A549 (cell line): ENCODE data around the gene SLCO4C1. TPM values are rescaled to one million over a fixed set of nuclear protein-coding genes. Genes with fewer than 3 reads are reported as not detected.

Experiments
- ATAC-seq, 2 experiments: fragments of 200-7000 bp in 1 of 2; fragments of >200 bp in 1 of 2; cut with Nextera tagmentation in 1 of 2; cut with Tn5 transposase in 1 of 2; 3 replicates each; pipeline versions ENCODE4 v1.8.0 to v1.9.1; 2018 to 2020; ENCODE audit warnings: mild to moderate bottlenecking in 1 of 2, moderate library complexity in 1 of 2
- CTCF ChIA-PET: fragments of 300-600 bp; sonication (Branson Sonifier 250); formaldehyde crosslinking; extraction: SDS; loops from one replicate; lab custom pipeline; 2021; ENCODE audit warnings: antibody characterized with exemption, inconsistent platforms; lab: Yijun Ruan, JAX
- POLR2A ChIA-PET: fragments of 350-600 bp; formaldehyde crosslinking; extraction: SDS; loops from one replicate; lab custom pipeline; 2021; ENCODE audit warnings: antibody characterized with exemption, inconsistent platforms; lab: Yijun Ruan, JAX
- DNase-seq, 2 experiments: peaks; one replicate each; pipeline versions ENCODE4 v3.0.0 to v3.0.0-alpha.2; 2011 to 2016; ENCODE audit warnings: low read depth in 1 of 2, low spot score in 1 of 2
- FAIRE-seq: peaks from 2 replicates; lab custom pipeline; 2011; peaks lifted over from hg19 to GRCh38; lab: Jason Lieb, UNC
- H3K27ac ChIP-seq, 2 experiments: fragments of >200 bp; sonication (Bioruptor Twin); formaldehyde crosslinking; 3 replicates each; pipeline ENCODE4 v1.5.1; 2016 to 2017
- H3K4me1 ChIP-seq: fragments of >200 bp; sonication (Bioruptor Twin); formaldehyde crosslinking; 3 replicates; pipeline ENCODE4 v1.6.1; 2016
- H3K4me2 ChIP-seq: fragments of >200 bp; sonication (Bioruptor Twin); formaldehyde crosslinking; 3 replicates; pipeline ENCODE4 v1.6.1; 2016
- H3K4me3 ChIP-seq: fragments of >200 bp; sonication (Bioruptor Twin); formaldehyde crosslinking; 3 replicates; pipeline ENCODE4 v1.5.1; 2016
- H3K9me3 ChIP-seq: fragments of >200 bp; sonication (Bioruptor Twin); formaldehyde crosslinking; 3 replicates; pipeline ENCODE4 v1.6.1; 2016
- BHLHE40 ChIP-seq: IDR thresholded peaks from 2 replicates; pipeline ENCODE4 v1.6.1; 2012; ENCODE audit warnings: low read depth, low read length, inconsistent platforms
- CEBPB ChIP-seq, 2 experiments: fragments of >200 bp in 1 of 2; sonication (Bioruptor Twin) in 1 of 2; formaldehyde crosslinking in 1 of 2; IDR thresholded peaks; 2 replicates each; pipeline ENCODE4 v1.6.1; 2012 to 2016
- CHD2 ChIP-seq: fragments of 150-350 bp; IDR thresholded peaks from 2 replicates; pipeline ENCODE4 v1.6.1; 2014; ENCODE audit warnings: low read length; ENCODE audit not compliant: partially characterized antibody
- GATA3 ChIP-seq: IDR thresholded peaks from 2 replicates; pipeline ENCODE4 v1.6.1; 2012; ENCODE audit warnings: borderline replicate concordance
- HOXA7 ChIP-seq: fragments of 250-450 bp; sonication (Bioruptor Pico); IDR thresholded peaks from 2 replicates; pipeline ENCODE4 v1.5.0; 2020; ENCODE audit warnings: mild to moderate bottlenecking, moderate library complexity
- HOXB13 ChIP-seq: fragments of 250-450 bp; sonication (Bioruptor Pico); IDR thresholded peaks from 2 replicates; pipeline ENCODE4 v1.5.0; 2020; ENCODE audit warnings: low read depth, mild to moderate bottlenecking, moderate library complexity
- KDM1A ChIP-seq: fragments of 200-600 bp; sonication (generic); IDR thresholded peaks from 2 replicates; pipeline ENCODE4 v1.6.1; 2016; ENCODE audit warnings: low read depth, mild to moderate bottlenecking
- NPAS2 ChIP-seq: fragments of 250-450 bp; sonication (Bioruptor Pico); IDR thresholded peaks from 2 replicates; pipeline ENCODE4 v1.8.0; 2022; ENCODE audit warnings: mild to moderate bottlenecking, moderate library complexity, borderline replicate concordance
- PHF8 ChIP-seq: fragments of 200-600 bp; sonication (generic); IDR thresholded peaks from 2 replicates; pipeline ENCODE4 v1.6.1; 2016; ENCODE audit warnings: low read depth, mild to moderate bottlenecking, antibody characterized with exemption, moderate library complexity, borderline replicate concordance
- POLR2AphosphoS2 ChIP-seq: conservative IDR thresholded peaks from 2 replicates; pipeline ENCODE4 v1.6.1; 2012; ENCODE audit warnings: low read length, improper control_type of control experiment, inconsistent platforms
- RARB ChIP-seq: fragments of 250-450 bp; sonication (Bioruptor Pico); IDR thresholded peaks from 2 replicates; pipeline ENCODE4 v1.8.0; 2021; ENCODE audit warnings: mild to moderate bottlenecking, moderate library complexity
- RFX5 ChIP-seq: fragments of 450-650 bp; IDR thresholded peaks from 2 replicates; pipeline ENCODE4 v1.7.1; 2014; ENCODE audit warnings: antibody characterized with exemption, mild to moderate bottlenecking, moderate library complexity
- RNF2 ChIP-seq: fragments of 200-600 bp; sonication (generic); IDR thresholded peaks from 2 replicates; pipeline ENCODE4 v1.6.1; 2016; ENCODE audit warnings: low read depth, mild to moderate bottlenecking, antibody characterized with exemption, moderate library complexity, borderline replicate concordance
- TFCP2L1 ChIP-seq: fragments of 250-450 bp; sonication (Bioruptor Pico); IDR thresholded peaks from 2 replicates; pipeline ENCODE4 v1.5.0; 2021; ENCODE audit warnings: mild to moderate bottlenecking
- ZFP36 ChIP-seq: fragments of 450-650 bp; IDR thresholded peaks from 2 replicates; pipeline ENCODE4 v1.6.1; 2014; ENCODE audit warnings: borderline replicate concordance; ENCODE audit not compliant: partially characterized antibody
- WGBS: methylation state at CpG from one replicate; pipeline ENCODE4 v1.1.6; 2017; ENCODE audit errors: missing lambda C conversion rate; 5-methylcytosine and 5-hydroxymethylcytosine counted together
- polyA plus RNA-seq, 4 experiments: library from polyadenylated mRNA; depleted of rRNA in 3 of 4; stranded (reverse); fragments of >200 nt; fragmentation: RNase III in 1 of 4; extraction: RNeasy Plus Mini Kit Qiagen cat#74134 plus additional on column Dnase treatment in 1 of 4; gene quantifications; 2 replicates in 3 of 4; 3 replicates in 1 of 4; pipeline ENCODE4 v1.2.3, GENCODE V29; 2011 to 2017
- TF ChIP-seq, protein P1 (sequence below): IDR thresholded peaks from 2 replicates; pipeline ENCODE4 v1.6.1; 2012
- TF ChIP-seq, protein P2 (sequence below): fragments of 450-650 bp; IDR thresholded peaks from 2 replicates; pipeline ENCODE4 v1.6.1; 2014; ENCODE audit warnings: antibody characterized with exemption
- TF ChIP-seq, protein P3 (sequence below): fragments of 200-600 bp; sonication (generic); IDR thresholded peaks from 2 replicates; pipeline ENCODE4 v1.6.1; 2016; ENCODE audit warnings: antibody characterized with exemption, mild to moderate bottlenecking, moderate library complexity
- TF ChIP-seq, protein P4 (sequence below): fragments of >200 bp; sonication (Bioruptor Twin); formaldehyde crosslinking; IDR thresholded peaks from 2 replicates; pipeline ENCODE4 v1.6.1; 2016
- TF ChIP-seq, protein P5 (sequence below): fragments of 150-350 bp; IDR thresholded peaks from 2 replicates; pipeline ENCODE4 v1.6.1; 2014; ENCODE audit warnings: low read depth, mild to moderate bottlenecking, low read length

SLCO4C1 gene
- polyA plus RNA-seq, 2 of the 4 experiments (the other 2 are of a cell fraction): 0.06 to 0.10 TPM

DNA sequence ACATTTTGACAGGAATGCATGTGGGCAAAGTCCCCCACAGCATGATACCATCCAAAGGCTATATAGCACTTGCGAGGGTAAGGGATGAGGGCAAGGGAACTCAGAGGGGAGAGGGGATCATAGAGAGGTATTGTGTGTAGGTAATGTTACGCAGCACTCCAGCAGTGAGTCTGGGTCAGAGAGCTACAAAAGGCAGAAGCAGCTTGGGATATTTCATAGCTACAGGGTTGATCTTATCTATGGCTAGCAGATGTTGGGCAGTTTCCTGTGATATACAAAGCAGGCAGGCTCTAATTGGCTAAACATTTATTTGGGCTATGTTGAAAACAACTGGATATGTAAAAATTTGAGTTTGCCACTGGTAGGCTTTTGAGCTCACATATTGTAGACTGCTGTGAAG is 17.8 kb upstream of the SLCO4C1 start:
- CTCF ChIA-PET: interaction anchor here (1.1 kb wide), 1 partner anchor 17 kb away, joined by 4 read pairs; no protein-coding TSS in a partner anchor
- no peak overlapping the region for H3K27ac ChIP-seq
- ATAC-seq (no peak), DNase-seq (no peak), FAIRE-seq (no peak)
- WGBS: 52% methylated on average over 2 of the region's 2 CpGs
- H3K4me2 ChIP-seq: no peak overlapping the region
- no peak for TF ChIP-seq BHLHE40
- no peak for TF ChIP-seq POLR2AphosphoS2
- TF ChIP-seq KDM1A: no peak
- no peak for TF ChIP-seq CEBPB (IDR thresholded peaks at IDR 0.05)
- no peak for TF ChIP-seq NPAS2 (CRISPR knock-in tag)
- TF ChIP-seq, protein P1, sequence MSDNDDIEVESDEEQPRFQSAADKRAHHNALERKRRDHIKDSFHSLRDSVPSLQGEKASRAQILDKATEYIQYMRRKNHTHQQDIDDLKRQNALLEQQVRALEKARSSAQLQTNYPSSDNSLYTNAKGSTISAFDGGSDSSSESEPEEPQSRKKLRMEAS: no peak
- no peak for TF ChIP-seq RFX5
- TF ChIP-seq CHD2: no peak
- TF ChIP-seq PHF8: no peak
- no peaks in the 10 kb centered on the region for H3K4me1 ChIP-seq
- POLR2A ChIA-PET: no interaction called here
- H3K9me3 ChIP-seq: no peaks in the 10 kb centered on the region
- no peak overlapping the region for H3K4me3 ChIP-seq

DNA sequence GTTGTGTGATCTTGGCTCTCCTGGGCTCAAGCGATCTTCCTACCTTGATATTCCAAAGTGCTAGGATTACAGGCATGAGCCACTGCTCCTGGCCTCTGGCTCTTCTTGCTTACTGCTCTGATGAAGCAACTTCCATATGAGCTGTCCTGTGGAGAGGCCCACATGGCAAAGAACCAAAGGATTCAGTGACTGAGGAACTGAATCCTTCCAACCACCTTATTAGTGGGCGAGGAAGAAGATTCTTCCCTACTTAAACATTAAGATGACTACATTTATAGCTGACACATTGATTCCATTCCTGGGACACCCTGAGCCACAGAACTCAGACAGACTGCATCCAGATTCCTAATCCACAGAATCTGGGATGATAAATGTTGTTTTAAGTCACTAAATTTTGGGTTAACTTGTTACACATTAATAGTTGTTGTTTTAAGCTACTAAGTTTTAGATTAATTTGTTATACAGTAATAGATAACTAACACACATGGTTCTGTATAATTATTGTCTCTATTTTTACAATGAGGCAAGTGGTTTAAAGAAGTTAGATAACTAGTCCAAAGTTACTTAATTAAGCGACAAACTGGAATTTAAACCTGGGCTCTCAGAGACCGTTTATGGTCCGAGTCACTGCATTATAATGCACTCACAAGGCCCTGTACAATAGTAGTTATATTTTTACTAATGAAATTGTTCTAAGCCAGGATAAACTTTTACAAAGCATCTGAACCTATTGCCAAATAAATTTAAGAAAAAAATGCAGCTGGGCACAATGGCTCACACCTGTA is 16.7 kb upstream of the SLCO4C1 start:
- Histone ChIP-seq H3K4me1 (no peaks in the 10 kb centered on the region), H3K4me2 (no peak overlapping the region), H3K4me3 (no peak overlapping the region), H3K9me3 (no peaks in the 10 kb centered on the region), H3K27ac (no peak overlapping the region)
- ChIA-PET CTCF (no interaction called here), POLR2A (no interaction called here)
- 38% methylated on average over 5 of the region's 5 CpGs for WGBS
- DNase-seq (no peak), FAIRE-seq (no peak), ATAC-seq (no peak)
- TF ChIP-seq HOXA7: no peak
- TF ChIP-seq, protein P2, sequence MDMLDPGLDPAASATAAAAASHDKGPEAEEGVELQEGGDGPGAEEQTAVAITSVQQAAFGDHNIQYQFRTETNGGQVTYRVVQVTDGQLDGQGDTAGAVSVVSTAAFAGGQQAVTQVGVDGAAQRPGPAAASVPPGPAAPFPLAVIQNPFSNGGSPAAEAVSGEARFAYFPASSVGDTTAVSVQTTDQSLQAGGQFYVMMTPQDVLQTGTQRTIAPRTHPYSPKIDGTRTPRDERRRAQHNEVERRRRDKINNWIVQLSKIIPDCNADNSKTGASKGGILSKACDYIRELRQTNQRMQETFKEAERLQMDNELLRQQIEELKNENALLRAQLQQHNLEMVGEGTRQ: no peak
- no peak for TF ChIP-seq GATA3
- no peak for TF ChIP-seq RNF2
- TF ChIP-seq, protein P3, sequence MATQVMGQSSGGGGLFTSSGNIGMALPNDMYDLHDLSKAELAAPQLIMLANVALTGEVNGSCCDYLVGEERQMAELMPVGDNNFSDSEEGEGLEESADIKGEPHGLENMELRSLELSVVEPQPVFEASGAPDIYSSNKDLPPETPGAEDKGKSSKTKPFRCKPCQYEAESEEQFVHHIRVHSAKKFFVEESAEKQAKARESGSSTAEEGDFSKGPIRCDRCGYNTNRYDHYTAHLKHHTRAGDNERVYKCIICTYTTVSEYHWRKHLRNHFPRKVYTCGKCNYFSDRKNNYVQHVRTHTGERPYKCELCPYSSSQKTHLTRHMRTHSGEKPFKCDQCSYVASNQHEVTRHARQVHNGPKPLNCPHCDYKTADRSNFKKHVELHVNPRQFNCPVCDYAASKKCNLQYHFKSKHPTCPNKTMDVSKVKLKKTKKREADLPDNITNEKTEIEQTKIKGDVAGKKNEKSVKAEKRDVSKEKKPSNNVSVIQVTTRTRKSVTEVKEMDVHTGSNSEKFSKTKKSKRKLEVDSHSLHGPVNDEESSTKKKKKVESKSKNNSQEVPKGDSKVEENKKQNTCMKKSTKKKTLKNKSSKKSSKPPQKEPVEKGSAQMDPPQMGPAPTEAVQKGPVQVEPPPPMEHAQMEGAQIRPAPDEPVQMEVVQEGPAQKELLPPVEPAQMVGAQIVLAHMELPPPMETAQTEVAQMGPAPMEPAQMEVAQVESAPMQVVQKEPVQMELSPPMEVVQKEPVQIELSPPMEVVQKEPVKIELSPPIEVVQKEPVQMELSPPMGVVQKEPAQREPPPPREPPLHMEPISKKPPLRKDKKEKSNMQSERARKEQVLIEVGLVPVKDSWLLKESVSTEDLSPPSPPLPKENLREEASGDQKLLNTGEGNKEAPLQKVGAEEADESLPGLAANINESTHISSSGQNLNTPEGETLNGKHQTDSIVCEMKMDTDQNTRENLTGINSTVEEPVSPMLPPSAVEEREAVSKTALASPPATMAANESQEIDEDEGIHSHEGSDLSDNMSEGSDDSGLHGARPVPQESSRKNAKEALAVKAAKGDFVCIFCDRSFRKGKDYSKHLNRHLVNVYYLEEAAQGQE: no peak
- TF ChIP-seq TFCP2L1: no peak

DNA sequence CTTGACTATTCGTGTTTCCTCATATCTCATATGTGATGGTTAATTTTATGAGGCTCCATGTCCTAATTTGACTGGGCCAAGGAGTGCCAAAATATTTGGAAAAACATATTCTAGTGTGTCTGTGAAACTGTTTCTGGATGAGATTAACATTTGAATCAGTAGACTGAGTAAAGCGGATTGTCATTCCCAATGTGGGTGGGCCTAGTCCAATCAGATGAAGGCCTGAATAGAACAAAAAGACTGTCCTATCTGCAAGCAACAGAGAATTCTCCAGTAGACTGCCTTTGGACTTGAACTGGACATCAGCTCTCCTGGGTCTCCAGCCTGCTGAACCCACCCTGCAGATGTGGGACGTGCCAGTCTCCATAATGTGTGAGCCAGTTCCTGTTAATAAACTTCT is 13.5 kb upstream of the SLCO4C1 start:
- H3K27ac ChIP-seq: no peak overlapping the region
- FAIRE-seq (no peak), ATAC-seq (no peak), DNase-seq (no peak)
- ChIA-PET POLR2A (no interaction called here), CTCF (no interaction called here)
- TF ChIP-seq NPAS2 (CRISPR knock-in tag) (no peak), HOXB13 (CRISPR knock-in tag) (no peak), RARB (CRISPR knock-in tag) (no peak), ZFP36 (no peak)
- TF ChIP-seq, protein P4, sequence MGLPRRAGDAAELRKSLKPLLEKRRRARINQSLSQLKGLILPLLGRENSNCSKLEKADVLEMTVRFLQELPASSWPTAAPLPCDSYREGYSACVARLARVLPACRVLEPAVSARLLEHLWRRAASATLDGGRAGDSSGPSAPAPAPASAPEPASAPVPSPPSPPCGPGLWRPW: no peak
- TF ChIP-seq, protein P5, sequence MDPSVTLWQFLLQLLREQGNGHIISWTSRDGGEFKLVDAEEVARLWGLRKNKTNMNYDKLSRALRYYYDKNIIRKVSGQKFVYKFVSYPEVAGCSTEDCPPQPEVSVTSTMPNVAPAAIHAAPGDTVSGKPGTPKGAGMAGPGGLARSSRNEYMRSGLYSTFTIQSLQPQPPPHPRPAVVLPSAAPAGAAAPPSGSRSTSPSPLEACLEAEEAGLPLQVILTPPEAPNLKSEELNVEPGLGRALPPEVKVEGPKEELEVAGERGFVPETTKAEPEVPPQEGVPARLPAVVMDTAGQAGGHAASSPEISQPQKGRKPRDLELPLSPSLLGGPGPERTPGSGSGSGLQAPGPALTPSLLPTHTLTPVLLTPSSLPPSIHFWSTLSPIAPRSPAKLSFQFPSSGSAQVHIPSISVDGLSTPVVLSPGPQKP: no peak
- H3K9me3 ChIP-seq: no peaks in the 10 kb centered on the region
- no peak overlapping the region for H3K4me3 ChIP-seq
- 54% methylated on average over 3 of the region's 3 CpGs for WGBS
- H3K4me2 ChIP-seq: no peak overlapping the region
- no peaks in the 10 kb centered on the region for H3K4me1 ChIP-seq
